Activated CD4-positive, alpha-beta T cell treated with anti-CD3 and anti-CD28 coated beads for 36 hours (primary cell): Measurements from ENCODE around the gene ANGPTL2. TPM values are rescaled to one million over a fixed set of nuclear protein-coding genes. Genes with fewer than 3 reads are reported as not detected.

Experiments
- ATAC-seq: fragments of 200-7000 bp; cut with Tn5 transposase; one replicate; pipeline ENCODE4 v1.10.0; 2021; ENCODE audit warnings: mild to moderate bottlenecking, moderate library complexity
- CTCF ChIA-PET: fragments of 350-600 bp; sonication (Branson Sonifier 250); formaldehyde crosslinking; loops from one replicate; lab custom pipeline; 2021; ENCODE audit warnings: antibody characterized with exemption; lab: Charles Lee
- POLR2A ChIA-PET: fragments of 350-600 bp; sonication (Branson Sonifier 250); formaldehyde crosslinking; loops from one replicate; lab custom pipeline; 2021; ENCODE audit warnings: antibody characterized with exemption, inconsistent platforms; lab: Charles Lee
- DNase-seq: peaks from one replicate; pipeline ENCODE4 v3.0.0-alpha.2; 2020
- H3K27ac Mint-ChIP-seq: one replicate; pipeline ENCODE4 v1.8.0; 2021; ENCODE audit warnings: mixed read lengths
- H3K27me3 Mint-ChIP-seq: one replicate; pipeline ENCODE4 v1.8.0; 2021; ENCODE audit warnings: mixed read lengths
- H3K36me3 Mint-ChIP-seq: one replicate; pipeline ENCODE4 v1.8.0; 2021; ENCODE audit warnings: low read depth, mixed read lengths
- H3K4me1 Mint-ChIP-seq: one replicate; pipeline ENCODE4 v1.8.0; 2021; ENCODE audit warnings: mixed read lengths
- H3K4me3 Mint-ChIP-seq: one replicate; pipeline ENCODE4 v1.8.0; 2021; ENCODE audit warnings: mild to moderate bottlenecking, moderate library complexity, mixed read lengths
- H3K9me3 Mint-ChIP-seq: one replicate; pipeline ENCODE4 v1.8.0; 2021; ENCODE audit warnings: low read depth, mixed read lengths
- intact Hi-C, 2 experiments: fragments of 100-400 bp; cut with DNase I in 1 of 2; cut with micrococcal nuclease in 1 of 2; formaldehyde crosslinking; loops; one replicate each; pipeline versions ENCODE4 v1.14.2 to v1.15.1; 2022 to 2024; cut with DNase I, micrococcal nuclease
- total RNA-seq, 2 experiments: library from RNA; stranded (reverse); gene quantifications; one replicate each; pipeline ENCODE4 v1.2.3, GENCODE V29; 2021

The ANGPTL2 gene
- total RNA-seq, 2 experiments from 2014 or later = not detected

GRCh38 chr9:127112056-127112455 lies 10.4 kb downstream of the ANGPTL2 start:
- intact Hi-C loops = no loop called here
- no peak for ATAC-seq
- peaks cover 5% of the 10 kb centered on the region for H3K4me1 Mint-ChIP-seq
- no peak overlapping the region for H3K27ac Mint-ChIP-seq
- DNase-seq = no peak
- CTCF ChIA-PET = no interaction called here
- no peaks in the 10 kb centered on the region for H3K9me3 Mint-ChIP-seq
- POLR2A ChIA-PET = no interaction called here
- no peak overlapping the region for H3K4me3 Mint-ChIP-seq
- peaks cover 3% of the 10 kb centered on the region for H3K27me3 Mint-ChIP-seq
- H3K36me3 Mint-ChIP-seq = no peaks in the 10 kb centered on the region

- Mint-ChIP-seq H3K9me3 (no peaks in the 10 kb centered on the region), H3K4me1 (no peaks in the 10 kb centered on the region), H3K27ac (no peak overlapping the region), H3K4me3 (no peak overlapping the region), H3K36me3 (no peaks in the 10 kb centered on the region), H3K27me3 (peaks cover 3% of the 10 kb centered on the region)
- ChIA-PET CTCF (interaction anchor here (0.8 kb wide), 1 partner anchor 122 kb away, joined by 4 read pairs; no protein-coding TSS in a partner anchor), POLR2A (no interaction called here)
- intact Hi-C loops = no loop called here
- ATAC-seq (no peak), DNase-seq (no peak)
Observed at GRCh38 chr9:127109212-127109711, 13.2 kb downstream of the ANGPTL2 start.

- POLR2A ChIA-PET = no interaction called here
- DNase-seq = no peak
- ATAC-seq = no peak
- Mint-ChIP-seq H3K9me3 (no peaks in the 10 kb centered on the region), H3K27me3 (peaks cover 3% of the 10 kb centered on the region), H3K4me3 (no peak overlapping the region), H3K36me3 (no peaks in the 10 kb centered on the region), H3K4me1 (no peaks in the 10 kb centered on the region), H3K27ac (no peak overlapping the region)
- CTCF ChIA-PET = interaction anchor here (0.7 kb wide), 1 partner anchor 50 kb away, joined by 3 read pairs; no protein-coding TSS in a partner anchor
- intact Hi-C loops = no loop called here
Observed at GRCh38 chr9:127107929-127108876, 14.2 kb downstream of the ANGPTL2 start.

- CTCF ChIA-PET = no interaction called here
- no peak overlapping the region for H3K27ac Mint-ChIP-seq
- no peaks in the 10 kb centered on the region for H3K36me3 Mint-ChIP-seq
- ATAC-seq = no peak
- no peaks in the 10 kb centered on the region for H3K9me3 Mint-ChIP-seq
- POLR2A ChIA-PET = no interaction called here
- peaks cover 3% of the 10 kb centered on the region for H3K27me3 Mint-ChIP-seq
- H3K4me3 Mint-ChIP-seq = no peak overlapping the region
- intact Hi-C loops = no loop called here
- no peaks in the 10 kb centered on the region for H3K4me1 Mint-ChIP-seq
- DNase-seq = no peak
Observed at GRCh38 chr9:127107171-127107928, 15.1 kb downstream of the ANGPTL2 start.

- H3K27ac Mint-ChIP-seq = no peak overlapping the region
- ChIA-PET CTCF (interaction anchor here (0.8 kb wide), 1 partner anchor 103 kb away, joined by 3 read pairs; no protein-coding TSS in a partner anchor), POLR2A (no interaction called here)
- ATAC-seq (no peak), DNase-seq (no peak)
- no peaks in the 10 kb centered on the region for H3K9me3 Mint-ChIP-seq
- H3K36me3 Mint-ChIP-seq = no peaks in the 10 kb centered on the region
- peaks cover 3% of the 10 kb centered on the region for H3K27me3 Mint-ChIP-seq
- intact Hi-C loops = no loop called here
- no peak overlapping the region for H3K4me3 Mint-ChIP-seq
- no peaks in the 10 kb centered on the region for H3K4me1 Mint-ChIP-seq
Observed at GRCh38 chr9:127106466-127106855, 16.0 kb downstream of the ANGPTL2 start.

- intact Hi-C loops = no loop called here
- no peaks in the 10 kb centered on the region for H3K27me3 Mint-ChIP-seq
- no peaks in the 10 kb centered on the region for H3K4me1 Mint-ChIP-seq
- H3K36me3 Mint-ChIP-seq = no peaks in the 10 kb centered on the region
- DNase-seq (no peak), ATAC-seq (no peak)
- no peaks in the 10 kb centered on the region for H3K9me3 Mint-ChIP-seq
- no peak overlapping the region for H3K27ac Mint-ChIP-seq
- POLR2A ChIA-PET = no interaction called here
- CTCF ChIA-PET = interaction anchor here (0.8 kb wide), 1 partner anchor 104 kb away, joined by 3 read pairs; no protein-coding TSS in a partner anchor
- no peak overlapping the region for H3K4me3 Mint-ChIP-seq
Observed at GRCh38 chr9:127105805-127106465, 16.5 kb downstream of the ANGPTL2 start.

GRCh38 chr9:127104581-127105311 lies 17.7 kb downstream of the ANGPTL2 start:
- Mint-ChIP-seq H3K9me3 (no peaks in the 10 kb centered on the region), H3K27ac (no peak overlapping the region), H3K4me3 (no peak overlapping the region), H3K4me1 (no peaks in the 10 kb centered on the region), H3K36me3 (no peaks in the 10 kb centered on the region), H3K27me3 (no peaks in the 10 kb centered on the region)
- intact Hi-C loops = no loop called here
- ATAC-seq = no peak
- CTCF ChIA-PET = no interaction called here
- POLR2A ChIA-PET = no interaction called here
- DNase-seq = no peak

GRCh38 chr9:127102788-127103187 lies 19.6 kb downstream of the ANGPTL2 start:
- Mint-ChIP-seq H3K27me3 (no peaks in the 10 kb centered on the region), H3K4me1 (no peaks in the 10 kb centered on the region), H3K9me3 (no peaks in the 10 kb centered on the region), H3K27ac (no peak overlapping the region), H3K36me3 (no peaks in the 10 kb centered on the region), H3K4me3 (no peak overlapping the region)
- CTCF ChIA-PET = no interaction called here
- DNase-seq (no peak), ATAC-seq (no peak)
- POLR2A ChIA-PET = no interaction called here
- intact Hi-C loops = no loop called here

GRCh38 chr9:127102176-127102575 lies 20.3 kb downstream of the ANGPTL2 start:
- Mint-ChIP-seq H3K36me3 (no peaks in the 10 kb centered on the region), H3K4me1 (no peaks in the 10 kb centered on the region), H3K27me3 (no peaks in the 10 kb centered on the region), H3K4me3 (no peak overlapping the region), H3K27ac (no peak overlapping the region), H3K9me3 (no peaks in the 10 kb centered on the region)
- CTCF ChIA-PET = no interaction called here
- POLR2A ChIA-PET = no interaction called here
- ATAC-seq (no peak), DNase-seq (no peak)
- intact Hi-C loops = no loop called here

GRCh38 chr9:127099664-127100063 lies 22.8 kb downstream of the ANGPTL2 start:
- intact Hi-C loops = no loop called here
- ATAC-seq = no peak
- no peaks in the 10 kb centered on the region for H3K27me3 Mint-ChIP-seq
- H3K9me3 Mint-ChIP-seq = no peaks in the 10 kb centered on the region
- H3K4me3 Mint-ChIP-seq = no peak overlapping the region
- no peak overlapping the region for H3K27ac Mint-ChIP-seq
- CTCF ChIA-PET = no interaction called here
- DNase-seq = no peak
- POLR2A ChIA-PET = interaction anchor here (0.5 kb wide), 1 partner anchor 15 kb away, joined by 3 read pairs; no protein-coding TSS in a partner anchor
- no peaks in the 10 kb centered on the region for H3K36me3 Mint-ChIP-seq
- H3K4me1 Mint-ChIP-seq = no peaks in the 10 kb centered on the region
